A375 (cell line): ENCODE data around the gene RANBP2. TPM values are rescaled to one million over a fixed set of nuclear protein-coding genes. Genes with fewer than 3 reads are reported as not detected.

Experiments used
- small RNA-seq: library from RNA; depleted of rRNA; stranded (forward); fragments of <200 nt; gene quantifications from one replicate; pipeline ENCODE3, GENCODE V24; 2014
- total RNA-seq: library from RNA; depleted of rRNA; stranded (reverse); fragments of >200 nt; shearing (Covaris generic); gene quantifications from 2 replicates; pipeline ENCODE4 v1.2.3, GENCODE V29; 2014; rRNA removed

The RANBP2 gene
- 26.0 and 33.7 TPM in 2 replicates for total RNA-seq

GRCh38 chr2:108719149-108720044, at the start of gene RANBP2:
Gene RANBP2 (plus strand): TSS chr2:108719482. CDS start chr2:108719607, 125 bp downstream.

GRCh38 chr2:108786354-108787215, 67.3 kb downstream of the RANBP2 start, which contains the start of gene CCDC138:
Gene CCDC138 (plus strand): TSS chr2:108786771. CDS start chr2:108786823, 52 bp downstream.

Small RNAs within 50 kb of the gene (small RNA-seq; reads per million reads assigned to genes)
- not detected for gene AC010095.1

Other genes starting within 250 kb of the RANBP2 start
- gene LIMS1, start 185.0 kb upstream of the RANBP2 start, total RNA-seq = 43.7 and 44.6 TPM in 2 replicates
- gene CCDC138, start 67.3 kb downstream of the RANBP2 start, total RNA-seq = 6.3 and 7.7 TPM in 2 replicates